Naive thymus-derived CD4-positive, alpha-beta T cell (primary cell): ENCODE data around the gene PLPP1. TPM values are rescaled to one million over a fixed set of nuclear protein-coding genes. Genes with fewer than 3 reads are reported as not detected.

Source experiments
- ATAC-seq: fragments of 150-1000 bp; cut with Tn5 transposase; 2 replicates; pipeline ENCODE4 v1.10.0; 2021; ENCODE audit warnings: mild to moderate bottlenecking, moderate library complexity
- CTCF ChIA-PET: fragments of 350-600 bp; sonication (Branson Sonifier 250); formaldehyde crosslinking; loops from one replicate; lab custom pipeline; 2021; ENCODE audit warnings: antibody characterized with exemption; lab: Charles Lee
- POLR2A ChIA-PET: fragments of 350-600 bp; sonication (Branson Sonifier 250); formaldehyde crosslinking; loops from one replicate; lab custom pipeline; 2021; ENCODE audit warnings: antibody characterized with exemption, inconsistent platforms; lab: Charles Lee
- DNase-seq, 9 donors: peaks; one replicate each; pipeline versions ENCODE4 v3.0.0 to v3.0.0-alpha.2; 2020 to 2022; ENCODE audit warnings: mixed read lengths in 1 of 9
- H3K27ac ChIP-seq: one replicate; pipeline ENCODE4 v1.7.0; 2013; ENCODE audit warnings: mild to moderate bottlenecking, low read depth, low read length, moderate library complexity
- H3K27me3 ChIP-seq, 2 donors: one replicate each; pipeline ENCODE4 v1.7.0; 2013; ENCODE audit warnings: low read length in 2 of 2, mild to moderate bottlenecking in 2 of 2, moderate library complexity in 2 of 2; ENCODE audit not compliant: control insufficient read depth in 2 of 2, insufficient read depth in 2 of 2
- H3K36me3 ChIP-seq, 3 experiments: 1 replicate in 2 of 3; 2 replicates in 1 of 3; pipeline ENCODE4 v1.7.0; 2013; ENCODE audit warnings: low read length in 3 of 3, mild to moderate bottlenecking in 3 of 3, moderate library complexity in 1 of 3; ENCODE audit not compliant: insufficient read depth in 3 of 3, control insufficient read depth in 2 of 3
- H3K4me1 ChIP-seq, 2 donors: one replicate each; pipeline ENCODE4 v1.7.0; 2013; ENCODE audit warnings: low read length in 2 of 2, mild to moderate bottlenecking in 2 of 2, moderate library complexity in 1 of 2; ENCODE audit not compliant: control insufficient read depth in 2 of 2, insufficient read depth in 2 of 2
- H3K4me3 ChIP-seq: 2 replicates; pipeline ENCODE4 v1.7.0; 2013; ENCODE audit warnings: mild to moderate bottlenecking, low read length
- H3K9me3 ChIP-seq, 3 experiments: 1 replicate in 2 of 3; 2 replicates in 1 of 3; pipeline ENCODE4 v1.7.0; 2013; ENCODE audit warnings: low read length in 3 of 3; ENCODE audit not compliant: control insufficient read depth in 2 of 3
- H3K27ac Mint-ChIP-seq, 9 donors: one replicate each; pipeline ENCODE4 v1.8.0; 2020 to 2022; ENCODE audit warnings: mixed read lengths in 9 of 9, mild to moderate bottlenecking in 8 of 9, moderate library complexity in 5 of 9, inconsistent platforms in 2 of 9
- H3K27me3 Mint-ChIP-seq, 5 donors: one replicate each; pipeline ENCODE4 v1.8.0; 2021 to 2022; ENCODE audit warnings: mixed read lengths in 5 of 5, mild to moderate bottlenecking in 1 of 5
- H3K36me3 Mint-ChIP-seq, 5 donors: one replicate each; pipeline ENCODE4 v1.8.0; 2020 to 2022; ENCODE audit warnings: mixed read lengths in 5 of 5, mild to moderate bottlenecking in 3 of 5, inconsistent platforms in 1 of 5
- H3K4me1 Mint-ChIP-seq, 7 donors: one replicate each; pipeline ENCODE4 v1.8.0; 2020 to 2022; ENCODE audit warnings: mixed read lengths in 7 of 7, mild to moderate bottlenecking in 3 of 7, inconsistent platforms in 1 of 7
- H3K4me3 Mint-ChIP-seq, 10 donors: one replicate each; pipeline ENCODE4 v1.8.0; 2020 to 2022; ENCODE audit warnings: mild to moderate bottlenecking in 10 of 10, mixed read lengths in 10 of 10, moderate library complexity in 6 of 10, inconsistent platforms in 2 of 10
- H3K9me3 Mint-ChIP-seq, 11 donors: one replicate each; pipeline ENCODE4 v1.8.0; 2020 to 2022; ENCODE audit warnings: mixed read lengths in 11 of 11, mild to moderate bottlenecking in 4 of 11, inconsistent platforms in 1 of 11, moderate library complexity in 1 of 11
- intact Hi-C, 2 donors: fragments of 100-400 bp; cut with micrococcal nuclease; formaldehyde crosslinking; loops; one replicate each; pipeline ENCODE4 v1.15.1; 2023
- polyA plus RNA-seq, 2 donors: library from polyadenylated mRNA; unstranded; fragments of 300-500 nt; fragmentation: Illumina TruSeq; gene quantifications; one replicate each; pipeline ENCODE4 v1.2.3, GENCODE V29; 2021
- total RNA-seq, 6 experiments: library from RNA in 5 of 6; stranded (reverse) in 5 of 6; gene quantifications; 1 replicate in 5 of 6; 2 replicates in 1 of 6; pipeline ENCODE4 v1.2.3 and lab custom pipeline; 2021 to 2026

Gene PLPP1
- total and polyA plus RNA-seq, 7 experiments from 2014 or later: 8.0 to 31.3 (median 12.9) TPM

DNA sequence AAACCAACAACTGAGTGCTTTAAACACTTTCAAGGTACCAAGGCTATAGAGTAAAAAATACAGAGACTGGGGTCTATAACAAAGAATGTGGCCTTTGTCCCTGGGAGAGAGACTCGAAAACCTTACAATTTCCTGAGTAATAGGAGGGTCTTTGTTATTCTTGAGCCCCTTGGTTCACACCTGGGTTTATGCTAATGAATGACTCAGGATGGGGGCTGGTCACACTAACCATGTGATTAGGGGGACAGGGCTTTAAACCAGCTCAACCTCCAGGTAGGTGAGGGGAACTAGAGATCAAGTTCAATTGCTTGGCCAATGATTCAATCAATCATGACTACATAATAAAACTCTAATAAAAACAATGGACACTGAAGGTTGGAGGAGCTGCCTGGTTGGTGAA is 50.2 kb downstream of the PLPP1 start:
- no peak overlapping the region for H3K4me3 Mint-ChIP-seq
- POLR2A ChIA-PET: interaction anchor here (0.6 kb wide), 1 partner anchor 572 kb away, joined by 6 read pairs; no protein-coding TSS in a partner anchor
- peak overlapping the region in 1 of 9 donors; percentile 36 for H3K27ac Mint-ChIP-seq

DNA sequence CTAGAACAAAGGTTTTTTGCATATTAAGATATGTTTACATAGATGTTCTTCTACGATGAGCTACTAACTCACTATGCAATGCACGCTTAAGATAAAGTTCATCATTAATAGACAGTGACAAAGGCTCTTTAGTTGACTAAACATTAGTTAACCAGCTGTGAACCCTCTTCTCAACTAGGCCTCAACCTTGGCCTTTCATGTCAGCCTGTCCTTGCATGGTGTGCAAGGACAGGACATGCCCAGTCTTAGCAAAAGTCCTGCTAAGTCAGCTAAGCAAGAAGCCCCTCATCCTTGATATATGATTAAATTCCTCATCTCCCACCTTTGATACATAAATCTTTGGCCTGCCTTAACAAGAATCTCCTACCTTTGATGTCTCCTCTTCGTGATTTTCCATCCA is 50.9 kb downstream of the PLPP1 start:
- CTCF ChIA-PET: no interaction called here
- Mint-ChIP-seq H3K9me3 (peaks cover 0 to 2% (median 0%) of the 10 kb centered on the region in 11 donors), H3K27me3 (no peaks in the 10 kb centered on the region), H3K36me3 (peaks cover under 1 to 9% (median 3%) of the 10 kb centered on the region in 5 donors), H3K27ac (no peak overlapping the region), H3K4me3 (no peak overlapping the region), H3K4me1 (peaks cover 11 to 24% (median 23%) of the 10 kb centered on the region in 7 donors)
- H3K27ac ChIP-seq: no peak overlapping the region
- intact Hi-C loops: no loop called here
- ATAC-seq (no peak), DNase-seq (no peak)
- peaks cover 0 to 11% of the 10 kb centered on the region in 2 donors for H3K4me1 ChIP-seq
- POLR2A ChIA-PET: no interaction called here
- H3K27me3 ChIP-seq: no peaks in the 10 kb centered on the region
- no peaks in the 10 kb centered on the region for H3K36me3 ChIP-seq
- H3K9me3 ChIP-seq: no peaks in the 10 kb centered on the region
- H3K4me3 ChIP-seq: no peak overlapping the region

More for the DNA sequence above, 50.2 kb downstream of the PLPP1 start:
- DNase-seq: no peak
- Mint-ChIP-seq H3K36me3 (peaks cover 3 to 15% (median 6%) of the 10 kb centered on the region in 5 donors), H3K9me3 (peaks cover 0 to 2% (median 0%) of the 10 kb centered on the region in 11 donors), H3K4me1 (peaks cover 11 to 22% (median 20%) of the 10 kb centered on the region in 7 donors), H3K27me3 (no peaks in the 10 kb centered on the region)
- Histone ChIP-seq H3K36me3 (no peaks in the 10 kb centered on the region), H3K27ac (no peak overlapping the region), H3K9me3 (no peaks in the 10 kb centered on the region), H3K4me1 (peaks cover 0 to 11% of the 10 kb centered on the region in 2 donors), H3K27me3 (no peaks in the 10 kb centered on the region), H3K4me3 (no peak overlapping the region)
- ATAC-seq: no peak
- intact Hi-C loops: no loop called here
- CTCF ChIA-PET: no interaction called here

DNA sequence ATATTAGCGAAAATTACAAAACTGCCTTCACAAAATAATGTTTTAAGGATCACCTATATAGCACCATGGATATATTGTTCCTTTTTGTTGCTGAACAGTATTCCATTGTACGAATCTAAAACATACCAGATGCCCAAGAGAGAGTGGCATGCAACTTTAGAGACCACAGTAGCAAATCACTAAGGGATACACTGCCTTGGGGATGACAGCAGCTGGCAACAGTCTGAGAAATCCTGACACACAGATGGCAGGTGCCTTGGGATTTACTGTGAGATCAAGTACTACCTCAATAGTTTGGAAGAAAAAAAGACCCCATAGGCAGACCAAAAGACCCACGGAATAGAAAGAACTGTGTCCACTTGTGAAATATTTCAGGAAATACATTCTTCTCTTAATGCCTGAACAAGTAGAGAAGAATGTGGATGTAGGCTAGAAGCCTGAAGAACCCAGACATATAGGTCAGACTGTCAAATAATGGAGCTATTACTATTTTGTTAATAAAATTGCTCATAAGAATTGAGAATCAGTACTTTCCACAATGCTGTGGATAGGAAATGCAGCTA is 53.4 kb downstream of the PLPP1 start:
- ChIA-PET POLR2A (interaction anchor here (1.3 kb wide), 1 partner anchor 55 kb away, joined by 3 read pairs; no protein-coding TSS in a partner anchor), CTCF (no interaction called here)
- Mint-ChIP-seq H3K36me3 (peaks cover 0 to 9% (median 5%) of the 10 kb centered on the region in 5 donors), H3K9me3 (peaks cover 0 to 2% (median 0%) of the 10 kb centered on the region in 11 donors), H3K4me1 (peaks cover 11 to 28% (median 28%) of the 10 kb centered on the region in 7 donors), H3K27me3 (no peaks in the 10 kb centered on the region), H3K27ac (peak overlapping the region in 1 of 9 donors; percentile 38), H3K4me3 (no peak overlapping the region)
- intact Hi-C loops: no loop called here
- DNase-seq: no peak
- Histone ChIP-seq H3K4me1 (peaks cover 0 to 11% of the 10 kb centered on the region in 2 donors), H3K4me3 (no peak overlapping the region), H3K27me3 (no peaks in the 10 kb centered on the region), H3K9me3 (no peaks in the 10 kb centered on the region), H3K27ac (no peak overlapping the region), H3K36me3 (no peaks in the 10 kb centered on the region)
- no peak for ATAC-seq

DNA sequence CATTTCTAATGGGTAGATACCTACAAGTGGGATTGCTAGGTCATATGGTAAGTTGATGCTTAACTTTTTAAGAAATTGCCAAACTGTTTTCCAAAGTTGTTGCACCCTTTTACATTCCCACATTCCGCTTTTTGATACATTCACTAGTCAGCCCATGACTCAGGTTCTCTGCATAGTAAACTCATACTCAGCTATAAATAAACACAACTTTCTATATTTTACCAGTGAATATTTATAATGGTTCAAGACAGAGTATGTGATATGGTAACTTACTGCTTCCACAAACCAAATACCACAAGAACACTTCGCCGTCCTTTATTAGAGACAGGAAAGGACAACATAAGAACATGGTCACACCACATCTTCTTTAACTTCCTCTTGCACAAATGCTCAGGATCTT is 54.0 kb downstream of the PLPP1 start:
- Histone ChIP-seq H3K27me3 (no peaks in the 10 kb centered on the region), H3K9me3 (no peaks in the 10 kb centered on the region), H3K4me3 (no peak overlapping the region), H3K36me3 (no peaks in the 10 kb centered on the region), H3K4me1 (peaks cover 0 to 11% of the 10 kb centered on the region in 2 donors), H3K27ac (no peak overlapping the region)
- Mint-ChIP-seq H3K36me3 (peaks cover 0 to 9% (median 5%) of the 10 kb centered on the region in 5 donors), H3K27ac (peak overlapping the region in 3 of 9 donors; percentile 25 to 38 (median 32)), H3K4me1 (peaks cover 11 to 28% (median 28%) of the 10 kb centered on the region in 7 donors), H3K4me3 (peak overlapping the region in 1 of 10 donors; percentile 11), H3K9me3 (peaks cover 0 to 2% (median 0%) of the 10 kb centered on the region in 11 donors), H3K27me3 (no peaks in the 10 kb centered on the region)
- no peak for DNase-seq
- ATAC-seq: no peak
- ChIA-PET POLR2A (interaction anchor here (1.3 kb wide), 1 partner anchor 56 kb away, joined by 3 read pairs; no protein-coding TSS in a partner anchor), CTCF (no interaction called here)
- intact Hi-C loops: no loop called here

DNA sequence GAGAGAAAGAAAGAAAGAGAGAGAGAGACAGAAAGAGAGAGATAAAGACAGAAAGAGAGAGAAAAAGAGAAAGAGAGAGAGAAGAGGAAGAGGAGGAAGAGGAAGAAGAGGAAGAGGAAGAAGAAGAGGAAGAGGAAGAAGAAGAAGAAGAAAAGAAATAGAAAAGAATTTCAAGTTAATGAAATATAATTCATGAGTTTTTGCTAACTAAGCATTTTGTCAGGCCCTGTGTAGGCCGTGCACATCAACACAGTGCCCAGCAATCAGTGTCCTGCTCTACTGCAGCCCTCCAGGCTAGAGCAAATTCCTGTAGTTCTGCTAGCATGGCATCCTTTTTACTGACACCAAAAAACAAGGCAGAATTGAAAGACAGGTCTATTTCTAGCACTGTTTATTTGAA is 62.1 kb downstream of the PLPP1 start:
- no peaks in the 10 kb centered on the region for H3K27me3 Mint-ChIP-seq
- H3K9me3 ChIP-seq: no peaks in the 10 kb centered on the region
- no peaks in the 10 kb centered on the region for H3K4me1 ChIP-seq
- H3K36me3 ChIP-seq: no peaks in the 10 kb centered on the region
- no peak overlapping the region for H3K27ac ChIP-seq
- CTCF ChIA-PET: no interaction called here
- no peaks in the 10 kb centered on the region for H3K9me3 Mint-ChIP-seq
- POLR2A ChIA-PET: no interaction called here
- no peak overlapping the region for H3K4me3 ChIP-seq
- DNase-seq (no peak), ATAC-seq (no peak)
- intact Hi-C loops: no loop called here
- peaks cover under 1 to 15% (median 7%) of the 10 kb centered on the region in 7 donors for H3K4me1 Mint-ChIP-seq
- H3K27ac Mint-ChIP-seq: no peak overlapping the region
- peaks cover 0 to 10% (median 8%) of the 10 kb centered on the region in 5 donors for H3K36me3 Mint-ChIP-seq
- H3K4me3 Mint-ChIP-seq: no peak overlapping the region
- no peaks in the 10 kb centered on the region for H3K27me3 ChIP-seq

DNA sequence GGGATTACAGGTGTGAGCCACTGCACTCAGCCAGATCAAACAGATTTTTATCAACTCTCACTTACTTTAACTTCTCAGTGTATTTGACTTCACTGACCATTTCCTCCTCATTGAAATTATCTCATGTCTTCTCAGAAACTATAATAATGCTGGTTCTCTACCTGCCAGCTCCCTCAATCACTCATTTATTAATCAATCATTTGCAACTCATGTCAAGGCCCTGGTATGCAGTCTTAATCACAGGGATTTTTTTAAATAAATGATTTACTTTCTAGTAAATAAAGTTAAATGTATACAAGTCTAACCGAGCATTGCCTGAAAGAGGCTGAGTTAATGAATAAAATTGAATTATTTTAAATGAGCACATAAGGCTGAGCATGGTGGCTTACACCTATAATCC is 63.3 kb downstream of the PLPP1 start:
- no peaks in the 10 kb centered on the region for H3K27me3 ChIP-seq
- H3K9me3 ChIP-seq: no peaks in the 10 kb centered on the region
- ChIA-PET CTCF (no interaction called here), POLR2A (no interaction called here)
- Mint-ChIP-seq H3K4me1 (peaks cover 3 to 26% (median 8%) of the 10 kb centered on the region in 7 donors), H3K27me3 (no peaks in the 10 kb centered on the region), H3K36me3 (peaks cover 0 to 18% (median 11%) of the 10 kb centered on the region in 5 donors), H3K27ac (peak overlapping the region in 1 of 9 donors; percentile 68), H3K4me3 (no peak overlapping the region), H3K9me3 (no peaks in the 10 kb centered on the region)
- no peak for ATAC-seq
- no peak for DNase-seq
- no peaks in the 10 kb centered on the region for H3K4me1 ChIP-seq
- H3K27ac ChIP-seq: no peak overlapping the region
- no peaks in the 10 kb centered on the region for H3K36me3 ChIP-seq
- intact Hi-C loops: no loop called here
- no peak overlapping the region for H3K4me3 ChIP-seq

DNA sequence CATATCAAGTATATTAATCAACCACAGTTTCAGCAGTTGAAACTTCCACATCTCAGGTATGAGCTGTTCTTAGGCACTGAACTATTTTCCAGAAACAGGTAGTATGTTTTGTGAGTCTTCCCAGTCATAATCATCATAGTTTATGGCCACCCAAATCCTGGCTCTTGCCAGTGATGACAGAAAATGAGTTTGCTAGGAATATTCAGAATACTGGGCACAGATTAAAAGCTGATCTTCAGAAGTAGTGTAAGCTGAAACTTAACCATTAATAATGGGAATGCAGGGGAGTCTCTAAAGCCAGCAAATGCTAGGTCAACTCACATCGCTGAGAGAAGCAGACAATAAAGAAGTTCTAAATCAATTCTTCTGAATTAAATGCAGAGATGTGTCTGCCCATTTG is 64.5 kb downstream of the PLPP1 start:
- POLR2A ChIA-PET: no interaction called here
- DNase-seq (no peak), ATAC-seq (no peak)
- Mint-ChIP-seq H3K27ac (no peak overlapping the region), H3K4me1 (peaks cover 3 to 26% (median 8%) of the 10 kb centered on the region in 7 donors), H3K27me3 (no peaks in the 10 kb centered on the region), H3K4me3 (no peak overlapping the region), H3K36me3 (peaks cover 5 to 28% (median 19%) of the 10 kb centered on the region in 5 donors), H3K9me3 (no peaks in the 10 kb centered on the region)
- CTCF ChIA-PET: no interaction called here
- H3K27ac ChIP-seq: no peak overlapping the region
- no peaks in the 10 kb centered on the region for H3K27me3 ChIP-seq
- intact Hi-C loops: no loop called here
- no peaks in the 10 kb centered on the region for H3K36me3 ChIP-seq
- no peaks in the 10 kb centered on the region for H3K4me1 ChIP-seq
- H3K9me3 ChIP-seq: no peaks in the 10 kb centered on the region
- no peak overlapping the region for H3K4me3 ChIP-seq
